WTC11 (cell line): ENCODE data around the gene MKNK2. TPM values are rescaled to one million over a fixed set of nuclear protein-coding genes. Genes with fewer than 3 reads are reported as not detected.
"Not testable (repeated sequence)": the region's sequence is repeated elsewhere in the genome, so short reads cannot be mapped to it uniquely, and the experiment has no call there.

Experiments
- ATAC-seq: fragments of 200-7000 bp; cut with Tn5 transposase; 2 replicates; pipeline ENCODE4 v1.10.0; 2021; ENCODE audit warnings: mild to moderate bottlenecking, moderate library complexity
- CTCF ChIA-PET: fragments of 300-600 bp; sonication (Branson Sonifier 250); formaldehyde crosslinking; loops from one replicate; lab custom pipeline; 2021; ENCODE audit warnings: antibody characterized with exemption; lab: Charles Lee
- POLR2A ChIA-PET: fragments of 350-600 bp; sonication (Branson Sonifier 250); formaldehyde crosslinking; loops from one replicate; lab custom pipeline; 2021; ENCODE audit warnings: antibody characterized with exemption; lab: Charles Lee
- DNase-seq: peaks from one replicate; pipeline ENCODE4 v3.0.0; 2021; ENCODE audit warnings: low spot score
- H3K27ac Mint-ChIP-seq: 2 replicates; pipeline ENCODE4 v1.8.0; 2021; ENCODE audit warnings: mixed read lengths
- H3K27me3 Mint-ChIP-seq: 2 replicates; pipeline ENCODE4 v1.8.0; 2021; ENCODE audit warnings: low read depth, mild to moderate bottlenecking, moderate library complexity, mixed read lengths
- H3K36me3 Mint-ChIP-seq: 2 replicates; pipeline ENCODE4 v1.8.0; 2021; ENCODE audit warnings: mixed read lengths
- H3K4me1 Mint-ChIP-seq: 2 replicates; pipeline ENCODE4 v1.8.0; 2022; ENCODE audit warnings: mixed read lengths
- H3K4me3 Mint-ChIP-seq: 2 replicates; pipeline ENCODE4 v1.8.0; 2021; ENCODE audit warnings: mild to moderate bottlenecking, moderate library complexity, mixed read lengths
- H3K9me3 Mint-ChIP-seq: 2 replicates; pipeline ENCODE4 v1.8.0; 2021; ENCODE audit warnings: mixed read lengths
- AR ChIP-seq: fragments of 250-450 bp; sonication (Bioruptor Pico); IDR thresholded peaks from 2 replicates; pipeline ENCODE4 v1.9.0; 2021; ENCODE audit warnings: mild to moderate bottlenecking
- ETV6 ChIP-seq: sonication (generic); formaldehyde crosslinking; IDR thresholded peaks from 2 replicates; pipeline ENCODE4 v1.8.1; 2022; ENCODE audit warnings: mild to moderate bottlenecking, missing genetic modification reagents
- IRF2 ChIP-seq: sonication (generic); formaldehyde crosslinking; IDR thresholded peaks from 2 replicates; pipeline ENCODE4 v1.8.0; 2022; ENCODE audit warnings: low read depth, missing genetic modification reagents, borderline replicate concordance
- NFE2L1 ChIP-seq: sonication (generic); formaldehyde crosslinking; IDR thresholded peaks from 2 replicates; pipeline ENCODE4 v1.8.1; 2023; ENCODE audit warnings: missing genetic modification reagents
- NR1H2 ChIP-seq: sonication (generic); formaldehyde crosslinking; IDR thresholded peaks from 2 replicates; pipeline ENCODE4 v1.9.0; 2021; ENCODE audit warnings: mild to moderate bottlenecking, moderate library complexity, missing genetic modification reagents
- PRDM15 ChIP-seq: sonication (generic); formaldehyde crosslinking; IDR thresholded peaks from 2 replicates; pipeline ENCODE4 v1.8.0; 2022; ENCODE audit warnings: missing genetic modification reagents
- ZNF396 ChIP-seq: fragments of 250-450 bp; sonication (Bioruptor Pico); IDR thresholded peaks from 2 replicates; pipeline ENCODE4 v1.8.0; 2021; ENCODE audit warnings: mild to moderate bottlenecking, moderate library complexity, borderline replicate concordance
- total RNA-seq: library from RNA; stranded (reverse); gene quantifications from 3 replicates; pipeline ENCODE4 v1.2.3, GENCODE V29; 2021
- TF ChIP-seq, protein P1 (sequence below): sonication (generic); formaldehyde crosslinking; IDR thresholded peaks from 2 replicates; pipeline ENCODE4 v1.8.1; 2023; ENCODE audit warnings: mild to moderate bottlenecking, missing genetic modification reagents, borderline replicate concordance
- TF ChIP-seq, protein P2 (sequence below): sonication (generic); formaldehyde crosslinking; IDR thresholded peaks from 2 replicates; pipeline ENCODE4 v1.8.0; 2022; ENCODE audit warnings: mild to moderate bottlenecking, missing genetic modification reagents

The MKNK2 gene
- total RNA-seq, 1 experiment from 2014 or later, result 165 TPM

GRCh38 chr19:1990230-1991017 is 60.6 kb downstream of the MKNK2 start (continued):
- no peak for TF ChIP-seq AR (CRISPR knock-in tag)
- TF ChIP-seq NFE2L1, result no peak
- no peak for TF ChIP-seq ZNF396 (CRISPR knock-in tag)
- TF ChIP-seq, protein P1, sequence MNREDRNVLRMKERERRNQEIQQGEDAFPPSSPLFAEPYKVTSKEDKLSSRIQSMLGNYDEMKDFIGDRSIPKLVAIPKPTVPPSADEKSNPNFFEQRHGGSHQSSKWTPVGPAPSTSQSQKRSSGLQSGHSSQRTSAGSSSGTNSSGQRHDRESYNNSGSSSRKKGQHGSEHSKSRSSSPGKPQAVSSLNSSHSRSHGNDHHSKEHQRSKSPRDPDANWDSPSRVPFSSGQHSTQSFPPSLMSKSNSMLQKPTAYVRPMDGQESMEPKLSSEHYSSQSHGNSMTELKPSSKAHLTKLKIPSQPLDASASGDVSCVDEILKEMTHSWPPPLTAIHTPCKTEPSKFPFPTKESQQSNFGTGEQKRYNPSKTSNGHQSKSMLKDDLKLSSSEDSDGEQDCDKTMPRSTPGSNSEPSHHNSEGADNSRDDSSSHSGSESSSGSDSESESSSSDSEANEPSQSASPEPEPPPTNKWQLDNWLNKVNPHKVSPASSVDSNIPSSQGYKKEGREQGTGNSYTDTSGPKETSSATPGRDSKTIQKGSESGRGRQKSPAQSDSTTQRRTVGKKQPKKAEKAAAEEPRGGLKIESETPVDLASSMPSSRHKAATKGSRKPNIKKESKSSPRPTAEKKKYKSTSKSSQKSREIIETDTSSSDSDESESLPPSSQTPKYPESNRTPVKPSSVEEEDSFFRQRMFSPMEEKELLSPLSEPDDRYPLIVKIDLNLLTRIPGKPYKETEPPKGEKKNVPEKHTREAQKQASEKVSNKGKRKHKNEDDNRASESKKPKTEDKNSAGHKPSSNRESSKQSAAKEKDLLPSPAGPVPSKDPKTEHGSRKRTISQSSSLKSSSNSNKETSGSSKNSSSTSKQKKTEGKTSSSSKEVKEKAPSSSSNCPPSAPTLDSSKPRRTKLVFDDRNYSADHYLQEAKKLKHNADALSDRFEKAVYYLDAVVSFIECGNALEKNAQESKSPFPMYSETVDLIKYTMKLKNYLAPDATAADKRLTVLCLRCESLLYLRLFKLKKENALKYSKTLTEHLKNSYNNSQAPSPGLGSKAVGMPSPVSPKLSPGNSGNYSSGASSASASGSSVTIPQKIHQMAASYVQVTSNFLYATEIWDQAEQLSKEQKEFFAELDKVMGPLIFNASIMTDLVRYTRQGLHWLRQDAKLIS, result no peak
- no peak for TF ChIP-seq IRF2 (CRISPR knock-in tag)
- TF ChIP-seq, all 79 proteins: peak for 0

DNA sequence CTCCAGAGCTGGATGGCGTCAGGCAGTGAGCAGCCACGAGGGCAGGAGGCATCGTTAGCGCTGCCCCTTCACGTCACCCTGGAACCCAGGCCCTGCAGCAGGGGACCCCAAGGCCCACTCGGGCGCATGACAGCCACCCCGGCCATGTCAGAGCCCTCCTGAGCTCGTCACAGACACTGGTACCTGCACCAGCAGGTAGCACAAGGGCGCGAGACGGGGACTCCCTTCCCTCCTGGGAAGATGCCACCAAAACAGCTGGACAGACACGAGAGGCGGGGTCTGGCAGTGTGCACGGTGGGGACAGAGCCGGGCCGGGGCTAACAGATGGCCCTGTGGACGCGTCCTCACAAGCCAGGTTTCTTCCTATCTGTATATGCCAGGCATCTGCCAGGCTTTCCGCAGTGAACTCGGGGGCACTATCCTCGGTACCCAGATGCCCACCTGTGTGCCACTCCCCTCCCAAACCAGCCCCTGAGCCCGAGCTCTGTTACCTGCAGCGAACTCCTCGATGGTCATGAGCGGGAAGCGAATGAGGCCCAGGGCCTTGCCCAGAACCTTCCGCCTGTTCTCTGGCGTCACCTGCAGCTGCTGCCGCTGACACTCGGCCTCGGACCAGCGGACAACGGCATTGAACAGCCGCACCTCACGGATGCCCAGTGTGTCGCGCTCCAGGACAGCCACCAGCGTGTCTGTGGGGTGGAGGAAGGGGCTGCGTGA is 61.4 kb downstream of the MKNK2 start:
- DNase-seq, result no peak
- no peak for TF ChIP-seq NR1H2
- 0 out of 2 replicates have a peak, but pooled peaks have one; percentile 27 for TF ChIP-seq ETV6 (CRISPR knock-in tag)
- TF ChIP-seq, protein P2, sequence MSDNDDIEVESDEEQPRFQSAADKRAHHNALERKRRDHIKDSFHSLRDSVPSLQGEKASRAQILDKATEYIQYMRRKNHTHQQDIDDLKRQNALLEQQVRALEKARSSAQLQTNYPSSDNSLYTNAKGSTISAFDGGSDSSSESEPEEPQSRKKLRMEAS (CRISPR knock-in tag), result no peak
- TF ChIP-seq PRDM15 (CRISPR knock-in tag), result no peak
- Mint-ChIP-seq H3K36me3 (peaks cover 21% of the 10 kb centered on the region), H3K9me3 (no peaks in the 10 kb centered on the region), H3K4me3 (no peak overlapping the region), H3K27ac (no peak overlapping the region; the same call in 1 of the 2 replicates), H3K27me3 (no peaks in the 10 kb centered on the region; the same call in 1 of the 2 replicates), H3K4me1 (0 out of 2 replicates have a peak, but pooled peaks cover 4% of the 10 kb centered on the region)
- ChIA-PET POLR2A (no interaction called here), CTCF (interaction anchor here (0.6 to 0.8 kb wide), 3 partner anchors 30 to 80 kb away, joined by 3 to 4 read pairs (median 3); no protein-coding TSS in a partner anchor)
- ATAC-seq, result no peak

DNA sequence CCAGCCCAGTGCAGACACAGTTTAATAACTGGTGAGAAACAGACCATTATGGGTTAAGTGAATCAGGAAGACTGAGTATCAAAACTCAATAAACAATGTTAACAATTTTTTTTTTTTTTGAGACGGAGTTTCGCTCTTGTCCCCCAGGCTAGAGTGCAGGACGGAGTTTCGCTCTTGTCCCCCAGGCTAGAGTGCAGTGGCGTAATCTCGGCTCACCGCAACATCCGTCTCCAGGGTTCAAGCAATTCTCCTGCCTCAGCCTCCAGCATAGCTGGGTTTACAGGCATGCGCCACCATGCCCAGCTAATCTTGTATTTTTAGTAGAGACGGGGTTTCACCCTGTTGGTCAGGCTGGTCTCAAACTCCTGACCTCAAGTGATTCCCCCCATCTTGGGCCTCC is 62.6 kb downstream of the MKNK2 start:
- not testable (repeated sequence) for H3K4me1 Mint-ChIP-seq, H3K9me3 Mint-ChIP-seq

More for the DNA sequence above, 62.6 kb downstream of the MKNK2 start:
- H3K4me3 Mint-ChIP-seq, H3K27me3 Mint-ChIP-seq, ATAC-seq, POLR2A ChIA-PET, DNase-seq: not testable (repeated sequence)
- Mint-ChIP-seq H3K27ac (0 out of 2 replicates have a peak overlapping the region, but pooled peaks have one; percentile 49), H3K36me3 (peaks cover 22% of the 10 kb centered on the region)
- CTCF ChIA-PET, result interaction anchor here (0.9 to 1.6 kb wide), 2 partner anchors 42 to 58 kb away, joined by 3 to 7 read pairs; no protein-coding TSS in a partner anchor

Other genes with a start within 250 kb of the MKNK2 start
- 5.5 to 8.2 TPM (median 8.0 TPM) in 3 replicates for gene ATP8B3, start 239.0 kb downstream of the MKNK2 start, total RNA-seq
- 48.9 to 61.1 TPM (median 50.1 TPM) in 3 replicates for gene REXO1, start 202.8 kb downstream of the MKNK2 start, total RNA-seq
- gene KLF16, start 187.7 kb downstream of the MKNK2 start, total RNA-seq, result 54.4 to 64.0 TPM (median 55.4 TPM) in 3 replicates
- gene ABHD17A, start 165.7 kb downstream of the MKNK2 start, total RNA-seq, result 55.0 to 60.7 TPM (median 57.3 TPM) in 3 replicates
- 15.0 to 20.3 TPM (median 15.9 TPM) in 3 replicates for gene ADAT3, start 145.8 kb downstream of the MKNK2 start, total RNA-seq
- 81.3 to 86.1 TPM (median 86.1 TPM) in 3 replicates for gene SCAMP4, start 145.8 kb downstream of the MKNK2 start, total RNA-seq
- 102 to 126 TPM (median 107 TPM) in 3 replicates for gene CSNK1G2, start 110.1 kb downstream of the MKNK2 start, total RNA-seq
- gene BTBD2, start 35.5 kb downstream of the MKNK2 start, total RNA-seq, result 106 to 148 TPM (median 145 TPM) in 3 replicates
- gene MOB3A, start 45.1 kb upstream of the MKNK2 start, total RNA-seq, result 8.1 to 9.8 TPM (median 9.6 TPM) in 3 replicates
- 0.73 to 1.9 TPM (median 1.8 TPM) in 3 replicates for gene IZUMO4, start 45.7 kb upstream of the MKNK2 start, total RNA-seq
- gene AP3D1, start 100.3 kb upstream of the MKNK2 start, total RNA-seq, result 160 to 190 TPM (median 163 TPM) in 3 replicates
- gene DOT1L, start 112.7 kb upstream of the MKNK2 start, total RNA-seq, result 99.2 to 111 TPM (median 103 TPM) in 3 replicates
- 164 to 189 TPM (median 167 TPM) in 3 replicates for gene PLEKHJ1, start 185.1 kb upstream of the MKNK2 start, total RNA-seq
- 167 to 184 TPM (median 169 TPM) in 3 replicates for gene SF3A2, start 185.6 kb upstream of the MKNK2 start, total RNA-seq
- 4.7 to 11.2 TPM (median 5.2 TPM) in 3 replicates for gene AMH, start 198.1 kb upstream of the MKNK2 start, total RNA-seq
- 0.33 to 1.4 TPM (median 0.73 TPM) in 3 replicates for gene JSRP1, start 205.2 kb upstream of the MKNK2 start, total RNA-seq
- gene PEAK3, start 230.9 kb upstream of the MKNK2 start, total RNA-seq, result not detected in 3 replicates